SK-N-SH (cell line): ENCODE measurements around the gene AMPD2. TPM values are rescaled to one million over a fixed set of nuclear protein-coding genes. Genes with fewer than 3 reads are reported as not detected.

ENCODE experiments used
- CTCF ChIA-PET: fragments of 300-600, 350-600 bp; formaldehyde crosslinking; extraction: SDS; loops from one replicate; lab custom pipeline; 2021; lab: Yijun Ruan, JAX
- POLR2A ChIA-PET: fragments of 350-600 bp; sonication (Branson Sonifier 250); formaldehyde crosslinking; extraction: SDS; loops from one replicate; lab custom pipeline; 2020; ENCODE audit warnings: antibody characterized with exemption, inconsistent platforms; lab: Yijun Ruan, JAX
- DNase-seq: peaks from one replicate; pipeline ENCODE4 v3.0.0; 2012
- H2AFZ ChIP-seq: fragments of 200-600 bp; sonication (generic); 2 replicates; pipeline ENCODE4 v1.8.1; 2016; ENCODE audit warnings: antibody characterized with exemption, mild to moderate bottlenecking, low read depth
- H3F3A ChIP-seq: fragments of 200-600 bp; sonication (generic); replicated peaks from 2 replicates; pipeline ENCODE3; 2016; ENCODE audit warnings: antibody characterized with exemption, mild to moderate bottlenecking; ENCODE audit not compliant: insufficient read depth
- H3K27ac ChIP-seq, 2 experiments: fragments of 200-500 bp in 1 of 2; fragments of 200-600 bp in 1 of 2; sonication (Bioruptor generic) in 1 of 2; sonication (generic), shearing (Covaris generic) in 1 of 2; 2 replicates each; pipeline versions ENCODE4 v1.5.1 to v1.6.1; 2014 to 2016; ENCODE audit warnings: low read depth in 2 of 2, inconsistent platforms in 1 of 2, low read length in 1 of 2, mild to moderate bottlenecking in 1 of 2, mixed read lengths in 1 of 2
- H3K27me3 ChIP-seq: fragments of 200-600 bp; sonication (generic), shearing (Covaris generic); 2 replicates; pipeline ENCODE4 v1.6.1; 2016; ENCODE audit warnings: mixed run types; ENCODE audit not compliant: insufficient read depth
- H3K36me3 ChIP-seq, 2 experiments: fragments of 200-500 bp in 1 of 2; fragments of 200-600 bp in 1 of 2; sonication (Bioruptor generic) in 1 of 2; sonication (generic) in 1 of 2; replicated peaks in 1 of 2; 2 replicates each; pipeline versions ENCODE3 to v1.5.1; 2014 to 2016; ENCODE audit warnings: low read length in 1 of 2, mild to moderate bottlenecking in 1 of 2; ENCODE audit not compliant: insufficient read depth in 2 of 2, control insufficient read depth in 1 of 2
- H3K4me1 ChIP-seq, 2 experiments: fragments of 200-500 bp in 1 of 2; fragments of 200-600 bp in 1 of 2; sonication (Bioruptor generic) in 1 of 2; sonication (generic), shearing (Covaris generic) in 1 of 2; 2 replicates each; pipeline versions ENCODE4 v1.5.1 to v1.6.1; 2014 to 2016; ENCODE audit warnings: low read depth in 1 of 2, low read length in 1 of 2, mixed run types in 1 of 2; ENCODE audit not compliant: insufficient read depth in 2 of 2, control insufficient read depth in 1 of 2
- H3K4me2 ChIP-seq: fragments of 200-600 bp; sonication (generic), shearing (Covaris generic); 2 replicates; pipeline ENCODE4 v1.6.1; 2017; ENCODE audit warnings: mixed run types
- H3K4me3 ChIP-seq, 2 experiments: fragments of 200-500 bp in 1 of 2; fragments of 200-600 bp in 1 of 2; sonication (Bioruptor generic) in 1 of 2; sonication (generic), shearing (Covaris generic) in 1 of 2; 2 replicates each; pipeline versions ENCODE4 v1.5.1 to v1.8.1; 2014 to 2016; ENCODE audit warnings: low read depth in 2 of 2, inconsistent platforms in 1 of 2, low read length in 1 of 2, mild to moderate bottlenecking in 1 of 2, mixed read lengths in 1 of 2, moderate library complexity in 1 of 2
- H3K79me2 ChIP-seq: fragments of 200-600 bp; sonication (generic); 2 replicates; pipeline ENCODE4 v1.8.1; 2017; ENCODE audit warnings: mild to moderate bottlenecking; ENCODE audit not compliant: insufficient read depth
- H3K9ac ChIP-seq: fragments of 200-600 bp; sonication (generic); 2 replicates; pipeline ENCODE4 v1.6.1; 2017; ENCODE audit warnings: mixed run types
- H3K9me2 ChIP-seq: fragments of 200-600 bp; sonication (generic); 2 replicates; pipeline ENCODE4 v1.6.1; 2017; ENCODE audit warnings: mixed run types
- H3K9me3 ChIP-seq: fragments of 200-600 bp; sonication (generic); 2 replicates; pipeline ENCODE4 v1.6.1; 2017; ENCODE audit warnings: mixed run types, mild to moderate bottlenecking, moderate library complexity
- H4K20me1 ChIP-seq: fragments of 200-600 bp; sonication (generic); 2 replicates; pipeline ENCODE4 v1.6.1; 2017; ENCODE audit warnings: mild to moderate bottlenecking, mixed run types; ENCODE audit not compliant: insufficient read depth
- EP300 ChIP-seq, 2 experiments: IDR thresholded peaks; 2 replicates each; pipeline versions ENCODE4 v1.4.0 to v1.6.1; 2012; ENCODE audit warnings: borderline replicate concordance in 1 of 2, low read depth in 1 of 2, low read length in 1 of 2
- EZH2phosphoT487 ChIP-seq: fragments of 200-600 bp; sonication (generic); IDR thresholded peaks from 2 replicates; pipeline ENCODE4 v1.6.1; 2017; ENCODE audit warnings: low read depth, mixed run types, mild to moderate bottlenecking, antibody characterized with exemption, moderate library complexity, borderline replicate concordance
- FOSL2 ChIP-seq: IDR thresholded peaks from 2 replicates; pipeline ENCODE4 v1.4.0; 2012; ENCODE audit warnings: low read depth, mild to moderate bottlenecking, moderate library complexity, borderline replicate concordance
- FOXM1 ChIP-seq: IDR thresholded peaks from 2 replicates; pipeline ENCODE4 v1.4.0; 2012; ENCODE audit warnings: low read depth, mild to moderate bottlenecking
- MXI1 ChIP-seq: IDR thresholded peaks from 2 replicates; pipeline ENCODE4 v1.6.1; 2012; ENCODE audit warnings: mild to moderate bottlenecking, low read depth, low read length, improper control_type of control experiment
- NFIC ChIP-seq: IDR thresholded peaks from 2 replicates; pipeline ENCODE4 v1.4.0; 2012; ENCODE audit warnings: borderline replicate concordance
- NRF1 ChIP-seq: IDR thresholded peaks from 2 replicates; pipeline ENCODE4 v1.6.1; 2012; ENCODE audit warnings: low read depth, mild to moderate bottlenecking, low read length
- RAD21 ChIP-seq: IDR thresholded peaks from 2 replicates; pipeline ENCODE4 v1.6.1; 2012; ENCODE audit warnings: mild to moderate bottlenecking, low read length
- REST ChIP-seq: IDR thresholded peaks from 2 replicates; pipeline ENCODE4 v1.6.1; 2012; ENCODE audit warnings: mild to moderate bottlenecking, low read depth, low read length, moderate library complexity
- RXRA ChIP-seq: IDR thresholded peaks from 2 replicates; pipeline ENCODE4 v1.4.0; 2012; ENCODE audit warnings: low read depth, mild to moderate bottlenecking, borderline replicate concordance
- SIN3A ChIP-seq: IDR thresholded peaks from 2 replicates; pipeline ENCODE4 v1.6.1; 2012; ENCODE audit warnings: low read depth, mild to moderate bottlenecking, low read length, moderate library complexity, borderline replicate concordance
- TAF1 ChIP-seq: IDR thresholded peaks from 2 replicates; pipeline ENCODE4 v1.6.1; 2012; ENCODE audit warnings: low read depth, mild to moderate bottlenecking, low read length, moderate library complexity, borderline replicate concordance
- TCF12 ChIP-seq: IDR thresholded peaks from 2 replicates; pipeline ENCODE4 v1.4.0; 2012
- WGBS: methylation state at CpG from one replicate; pipeline ENCODE4 v1.1.6; 2017; ENCODE audit warnings: low lambda C conversion rate; 5-methylcytosine and 5-hydroxymethylcytosine counted together
- polyA plus RNA-seq, 3 experiments: library from polyadenylated mRNA; depleted of rRNA; stranded (reverse); fragments of >200 nt; gene quantifications; 2 replicates each; pipeline ENCODE4 v1.2.3, GENCODE V29; 2012
- TF ChIP-seq, protein P1 (sequence below): IDR thresholded peaks from 2 replicates; pipeline ENCODE4 v1.4.0; 2012; ENCODE audit warnings: low read depth, borderline replicate concordance
- TF ChIP-seq, protein P2 (sequence below): fragments of 150-350 bp; IDR thresholded peaks from 2 replicates; pipeline ENCODE4 v1.6.1; 2017; ENCODE audit warnings: antibody characterized with exemption, low read length, low read depth, borderline replicate concordance

Gene AMPD2
- polyA plus RNA-seq, 1 of the 3 experiments (the other 2 are of a cell fraction): 59.1 TPM

- Histone ChIP-seq H2AFZ (no peak overlapping the region), H3K9ac (no peak overlapping the region), H3K9me2 (no peaks in the 10 kb centered on the region), H3K27me3 (no peaks in the 10 kb centered on the region), H3K79me2 (peaks cover 23% of the 10 kb centered on the region), H3K36me3 (peaks cover 16 to 55% of the 10 kb centered on the region in 2 experiments), H3K4me1 (peaks cover 0 to 50% of the 10 kb centered on the region in 2 experiments; a peak in 1 of 4 replicates), H3K9me3 (no peaks in the 10 kb centered on the region), H3K4me3 (no peak overlapping the region), H4K20me1 (peaks cover 37% of the 10 kb centered on the region), H3K4me2 (no peak overlapping the region), H3K27ac (no peak overlapping the region), H3F3A (no peaks in the 10 kb centered on the region)
- TF ChIP-seq MXI1 (no peak), FOXM1 (no peak), SIN3A (no peak), RXRA (no peak)
- TF ChIP-seq, protein P1, sequence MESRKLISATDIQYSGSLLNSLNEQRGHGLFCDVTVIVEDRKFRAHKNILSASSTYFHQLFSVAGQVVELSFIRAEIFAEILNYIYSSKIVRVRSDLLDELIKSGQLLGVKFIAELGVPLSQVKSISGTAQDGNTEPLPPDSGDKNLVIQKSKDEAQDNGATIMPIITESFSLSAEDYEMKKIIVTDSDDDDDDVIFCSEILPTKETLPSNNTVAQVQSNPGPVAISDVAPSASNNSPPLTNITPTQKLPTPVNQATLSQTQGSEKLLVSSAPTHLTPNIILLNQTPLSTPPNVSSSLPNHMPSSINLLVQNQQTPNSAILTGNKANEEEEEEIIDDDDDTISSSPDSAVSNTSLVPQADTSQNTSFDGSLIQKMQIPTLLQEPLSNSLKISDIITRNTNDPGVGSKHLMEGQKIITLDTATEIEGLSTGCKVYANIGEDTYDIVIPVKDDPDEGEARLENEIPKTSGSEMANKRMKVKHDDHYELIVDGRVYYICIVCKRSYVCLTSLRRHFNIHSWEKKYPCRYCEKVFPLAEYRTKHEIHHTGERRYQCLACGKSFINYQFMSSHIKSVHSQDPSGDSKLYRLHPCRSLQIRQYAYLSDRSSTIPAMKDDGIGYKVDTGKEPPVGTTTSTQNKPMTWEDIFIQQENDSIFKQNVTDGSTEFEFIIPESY: no peak
- no peak for DNase-seq
- ChIA-PET POLR2A (no interaction called here), CTCF (interaction anchor here (1.0 to 11.9 kb wide), 6 partner anchors 12 to 95 kb away, joined by 3 to 114 read pairs (median 5); partner anchors contain the start of gene GSTM4)
- WGBS: 98% methylated on average over 20 of the region's 23 CpGs
Observed at GRCh38 chr1:109627692-109628399, 8.2 kb downstream of the AMPD2 start.

DNA sequence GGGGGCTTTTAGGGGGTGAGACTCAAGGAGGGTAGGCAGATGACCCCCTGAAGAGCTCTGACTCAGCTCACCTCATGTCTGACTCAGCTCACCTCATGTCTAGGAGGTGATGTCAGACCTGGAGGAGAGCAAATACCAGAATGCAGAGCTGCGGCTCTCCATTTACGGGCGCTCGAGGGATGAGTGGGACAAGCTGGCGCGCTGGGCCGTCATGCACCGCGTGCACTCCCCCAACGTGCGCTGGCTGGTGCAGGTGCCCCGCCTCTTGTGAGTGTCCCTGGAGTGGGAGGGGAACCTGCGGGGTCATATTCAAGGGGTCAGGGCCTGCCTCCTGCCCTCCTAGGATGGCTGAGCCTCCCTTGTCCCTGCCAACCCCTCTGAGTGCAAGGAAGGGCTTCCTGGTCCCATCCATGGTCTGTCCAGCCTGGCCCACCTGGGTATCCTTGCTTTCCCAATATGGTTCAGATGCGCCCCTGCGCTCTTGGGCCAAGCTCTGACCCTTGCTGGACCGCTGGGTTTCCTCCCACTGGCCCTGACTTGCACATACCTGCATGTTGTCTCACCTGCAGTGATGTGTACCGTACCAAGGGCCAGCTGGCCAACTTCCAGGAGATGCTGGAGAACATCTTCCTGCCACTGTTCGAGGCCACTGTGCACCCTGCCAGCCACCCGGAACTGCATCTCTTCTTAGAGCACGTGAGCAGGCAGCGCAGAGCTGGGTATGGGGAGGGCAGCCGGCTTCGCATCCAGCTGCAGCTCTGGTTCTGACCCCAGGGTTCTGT, 9.1 kb downstream of the AMPD2 start:
- no peak for DNase-seq
- no peaks in the 10 kb centered on the region for H3K9me2 ChIP-seq
- H3K36me3 ChIP-seq: peaks cover 20 to 55% of the 10 kb centered on the region in 2 experiments
- 89% methylated on average over 15 of the region's 23 CpGs for WGBS
- H4K20me1 ChIP-seq: peaks cover 28% of the 10 kb centered on the region
- peaks cover 15% of the 10 kb centered on the region for H3K79me2 ChIP-seq
- no peak overlapping the region for H2AFZ ChIP-seq
- H3K4me2 ChIP-seq: no peak overlapping the region
- H3K27ac ChIP-seq: no peak overlapping the region
- CTCF ChIA-PET: interaction anchor here (0.6 to 11.9 kb wide), 11 partner anchors 8 to 355 kb away, joined by 3 to 114 read pairs (median 3); partner anchors contain the start of gene GNAI3
- POLR2A ChIA-PET: interaction anchor here (4.3 kb wide), 1 partner anchor 80 kb away, joined by 26 read pairs; the partner anchor contains the start of gene GNAI3
- H3K4me1 ChIP-seq: peaks cover 0 to 48% of the 10 kb centered on the region in 2 experiments; a peak in 2 of 4 replicates
- H3F3A ChIP-seq: peaks cover 4% of the 10 kb centered on the region
- no peak overlapping the region for H3K9ac ChIP-seq
- H3K4me3 ChIP-seq: no peak overlapping the region
- H3K27me3 ChIP-seq: no peaks in the 10 kb centered on the region
- no peaks in the 10 kb centered on the region; the same call in 1 of the 2 replicates for H3K9me3 ChIP-seq
- TF ChIP-seq REST: no peak
- TF ChIP-seq NFIC: no peak
- no peak for TF ChIP-seq MXI1
- TF ChIP-seq, protein P1: peak; percentile 46; the same call in 1 of the 2 replicates
- TF ChIP-seq, protein P2, sequence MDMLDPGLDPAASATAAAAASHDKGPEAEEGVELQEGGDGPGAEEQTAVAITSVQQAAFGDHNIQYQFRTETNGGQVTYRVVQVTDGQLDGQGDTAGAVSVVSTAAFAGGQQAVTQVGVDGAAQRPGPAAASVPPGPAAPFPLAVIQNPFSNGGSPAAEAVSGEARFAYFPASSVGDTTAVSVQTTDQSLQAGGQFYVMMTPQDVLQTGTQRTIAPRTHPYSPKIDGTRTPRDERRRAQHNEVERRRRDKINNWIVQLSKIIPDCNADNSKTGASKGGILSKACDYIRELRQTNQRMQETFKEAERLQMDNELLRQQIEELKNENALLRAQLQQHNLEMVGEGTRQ: no peak
- TF ChIP-seq FOSL2: peak; percentile 59
- TF ChIP-seq EZH2phosphoT487: no peak
- TF ChIP-seq TCF12: no peak
- no peak for TF ChIP-seq TAF1
- TF ChIP-seq NRF1: no peak
- TF ChIP-seq EP300 (IDR thresholded peaks at IDR 0.05; ENCODE audit: borderline replicate concordance in 1 of 2, low read depth in 1 of 2, low read length in 1 of 2): no peak
- TF ChIP-seq RAD21: no peak
